T-helper 1 cell (primary cell): Measurements from ENCODE around the gene CT45A7.
"Not testable (repeated sequence)": the region's sequence is repeated elsewhere in the genome, so short reads cannot be mapped to it uniquely, and the experiment has no call there.

Source experiments
- DNase-seq, 5 donors: peaks; one replicate each; pipeline ENCODE4 v3.0.0-alpha.2; 2012 to 2020
- total RNA-seq, 4 donors: gene quantifications; one replicate each; lab custom pipeline; 2026; lab: John Stamatoyannopoulos, UW

Gene CT45A7, protein sequence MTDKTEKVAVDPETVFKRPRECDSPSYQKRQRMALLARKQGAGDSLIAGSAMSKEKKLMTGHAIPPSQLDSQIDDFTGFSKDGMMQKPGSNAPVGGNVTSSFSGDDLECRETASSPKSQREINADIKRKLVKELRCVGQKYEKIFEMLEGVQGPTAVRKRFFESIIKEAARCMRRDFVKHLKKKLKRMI
- 0 reads per million in 4 donors for total RNA-seq

GRCh38 chrX:135837180-135837579, at the start of gene CT45A7:
Gene CT45A7, minus strand, starts transcription at chrX:135837280. Its CDS starts 3,747 bp downstream, at chrX:135833533.
- DNase-seq, result not testable (repeated sequence)

DNA sequence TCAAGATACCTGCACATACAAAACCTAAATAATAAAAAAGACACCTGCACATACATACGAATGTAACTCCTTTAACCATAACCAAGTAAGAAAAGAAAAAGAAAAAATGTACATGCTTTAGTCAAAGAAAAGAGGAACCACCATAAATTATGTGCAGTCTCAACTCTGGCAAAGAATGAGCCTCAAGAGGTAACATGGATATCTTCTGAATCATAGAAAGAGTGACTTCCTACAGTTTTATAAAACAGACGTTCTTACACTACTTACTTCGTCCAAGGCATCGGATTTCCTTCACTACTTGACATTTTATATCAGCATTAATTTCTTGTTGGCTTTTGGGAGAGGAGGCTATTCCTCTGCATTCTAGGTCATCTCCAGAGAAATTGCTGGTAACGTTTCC, 45.7 kb upstream of the CT45A7 start:
- DNase-seq, result not testable (repeated sequence)

DNA sequence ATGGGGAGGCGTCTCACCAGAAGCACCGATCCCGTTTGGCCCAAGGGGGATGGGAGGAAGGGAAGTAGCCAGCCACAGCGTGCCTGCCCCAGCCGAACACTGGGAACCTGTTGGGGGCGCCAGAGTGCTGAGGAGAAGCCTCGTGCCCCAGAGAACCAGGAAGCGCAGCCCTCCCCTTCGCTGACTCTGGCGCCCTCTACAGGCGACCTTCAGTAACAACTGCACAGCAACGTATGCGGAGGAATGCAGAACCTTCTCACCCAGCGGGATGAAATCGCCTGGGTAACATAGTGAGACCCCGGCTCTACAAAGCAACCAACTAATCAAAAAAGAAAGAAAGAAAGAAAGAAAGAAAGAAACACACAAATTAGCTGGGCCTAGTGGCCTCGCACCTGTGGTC, 34.6 kb upstream of the CT45A7 start, which contains the start of gene CT45A9:
TSS of gene CT45A9 (minus strand) at position 101 of the 400 bp plus-strand sequence. CDS start 3,751 bp downstream, outside the sequence.
- DNase-seq, result not testable (repeated sequence)

DNA sequence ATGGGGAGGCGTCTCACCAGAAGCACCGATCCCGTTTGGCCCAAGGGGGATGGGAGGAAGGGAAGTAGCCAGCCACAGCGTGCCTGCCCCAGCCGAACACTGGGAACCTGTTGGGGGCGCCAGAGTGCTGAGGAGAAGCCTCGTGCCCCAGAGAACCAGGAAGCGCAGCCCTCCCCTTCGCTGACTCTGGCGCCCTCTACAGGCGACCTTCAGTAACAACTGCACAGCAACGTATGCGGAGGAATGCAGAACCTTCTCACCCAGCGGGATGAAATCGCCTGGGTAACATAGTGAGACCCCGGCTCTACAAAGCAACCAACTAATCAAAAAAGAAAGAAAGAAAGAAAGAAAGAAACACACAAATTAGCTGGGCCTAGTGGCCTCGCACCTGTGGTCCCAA, 17.4 kb upstream of the CT45A7 start, which contains the start of gene CT45A8:
TSS of gene CT45A8 (minus strand) at position 101 of the 400 bp plus-strand sequence. CDS start 3,755 bp downstream, outside the sequence.
- DNase-seq, result not testable (repeated sequence)

GRCh38 chrX:135819912-135820311, 17.2 kb downstream of the CT45A7 start, which contains the start of gene CT45A2:
Gene CT45A2, minus strand, starts transcription at chrX:135820012. Its CDS starts 3,747 bp downstream, at chrX:135816265.
- not testable (repeated sequence) for DNase-seq

DNA sequence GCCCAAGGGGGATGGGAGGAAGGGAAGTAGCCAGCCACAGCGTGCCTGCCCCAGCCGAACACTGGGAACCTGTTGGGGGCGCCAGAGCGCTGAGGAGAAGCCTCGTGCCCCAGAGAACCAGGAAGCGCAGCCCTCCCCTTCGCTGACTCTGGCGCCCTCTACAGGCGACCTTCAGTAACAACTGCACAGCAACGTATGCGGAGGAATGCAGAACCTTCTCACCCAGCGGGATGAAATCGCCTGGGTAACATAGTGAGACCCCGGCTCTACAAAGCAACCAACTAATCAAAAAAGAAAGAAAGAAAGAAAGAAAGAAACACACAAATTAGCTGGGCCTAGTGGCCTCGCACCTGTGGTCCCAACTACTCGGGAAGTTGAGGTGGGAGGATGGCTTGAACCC, 34.4 kb downstream of the CT45A7 start, which contains the start of gene CT45A6:
TSS of gene CT45A6 (minus strand) at position 101 of the 400 bp plus-strand sequence. CDS start 3,794 bp downstream, outside the sequence.
- DNase-seq, result not testable (repeated sequence)

- DNase-seq, result not testable (repeated sequence)
Observed at GRCh38 chrX:135785403-135785802, 51.7 kb downstream of the CT45A7 start, which contains the start of gene CT45A5. Gene CT45A5, minus strand, starts transcription at chrX:135785503. Its CDS starts 3,774 bp downstream, at chrX:135781729.
